ENCODE results near the gene CIDEC.
A peak's percentile ranks its signal among the peaks of the same experiment; 100 is the strongest.

The CIDEC gene

GRCh38 chr3:9914559-9915253 lies 34.7 kb upstream of the CIDEC start:
- Histone ChIP-seq H3K4me3 (peak overlapping the region; percentile 59), H3K9ac (ENCODE audit: insufficient read length) (no peak overlapping the region), H3K9me3 (ENCODE audit: low read depth, low read length) (no peaks in the 10 kb centered on the region), H3K36me3 (ENCODE audit: insufficient read depth, low read length) (no peaks in the 10 kb centered on the region), H3K27ac (no peak overlapping the region)
- no peak for DNase-seq (ENCODE audit: low read depth, low spot score)
- no peak for TF ChIP-seq POLR2AphosphoS5 (IDR thresholded peaks at IDR 0.05; ENCODE audit: borderline replicate concordance, low read depth, low read length)
- TF ChIP-seq EZH2 (IDR thresholded peaks at IDR 0.05) = no peak
- no peak for TF ChIP-seq FOXP2 (optimal IDR thresholded peaks at IDR 0.05; ENCODE audit: control extremely low read depth, extremely low read length, insufficient read depth)

GRCh38 chr3:9914011-9914410 lies 34.0 kb upstream of the CIDEC start:
- DNase-seq (ENCODE audit: low read depth, low spot score) = no peak
- H3K9ac ChIP-seq (ENCODE audit: insufficient read length) = no peak overlapping the region
- no peaks in the 10 kb centered on the region for H3K9me3 ChIP-seq (ENCODE audit: low read depth, low read length)
- no peak overlapping the region for H3K27ac ChIP-seq
- H3K4me3 ChIP-seq = no peak overlapping the region
- H3K36me3 ChIP-seq (ENCODE audit: insufficient read depth, low read length) = no peaks in the 10 kb centered on the region
- no peak for TF ChIP-seq EZH2 (IDR thresholded peaks at IDR 0.05)
- TF ChIP-seq FOXP2 (optimal IDR thresholded peaks at IDR 0.05; ENCODE audit: control extremely low read depth, extremely low read length, insufficient read depth) = no peak
- TF ChIP-seq POLR2AphosphoS5 (IDR thresholded peaks at IDR 0.05; ENCODE audit: borderline replicate concordance, low read depth, low read length) = no peak

- H3K4me3 ChIP-seq = no peak overlapping the region
- no peak overlapping the region for H3K27ac ChIP-seq
- no peak for DNase-seq (ENCODE audit: low read depth, low spot score)
- H3K9ac ChIP-seq (ENCODE audit: insufficient read length) = no peak overlapping the region
- H3K36me3 ChIP-seq (ENCODE audit: insufficient read depth, low read length) = no peaks in the 10 kb centered on the region
- TF ChIP-seq POLR2AphosphoS5 (IDR thresholded peaks at IDR 0.05; ENCODE audit: borderline replicate concordance, low read depth, low read length) (no peak), EZH2 (IDR thresholded peaks at IDR 0.05) (no peak), FOXP2 (optimal IDR thresholded peaks at IDR 0.05; ENCODE audit: control extremely low read depth, extremely low read length, insufficient read depth) (no peak)
- no peaks in the 10 kb centered on the region for H3K9me3 ChIP-seq (ENCODE audit: low read depth, low read length)
Measured at GRCh38 chr3:9913601-9914000, 33.5 kb upstream of the CIDEC start.

- Histone ChIP-seq H3K4me3 (no peak overlapping the region), H3K9me3 (ENCODE audit: low read depth, low read length) (no peaks in the 10 kb centered on the region), H3K36me3 (ENCODE audit: insufficient read depth, low read length) (no peaks in the 10 kb centered on the region), H3K9ac (ENCODE audit: insufficient read length) (no peak overlapping the region), H3K27ac (no peak overlapping the region)
- TF ChIP-seq EZH2 (IDR thresholded peaks at IDR 0.05) (no peak), POLR2AphosphoS5 (IDR thresholded peaks at IDR 0.05; ENCODE audit: borderline replicate concordance, low read depth, low read length) (no peak), FOXP2 (optimal IDR thresholded peaks at IDR 0.05; ENCODE audit: control extremely low read depth, extremely low read length, insufficient read depth) (no peak)
- no peak for DNase-seq (ENCODE audit: low read depth, low spot score)
Measured at GRCh38 chr3:9912294-9912935, 32.4 kb upstream of the CIDEC start.

- TF ChIP-seq POLR2AphosphoS5 (IDR thresholded peaks at IDR 0.05; ENCODE audit: borderline replicate concordance, low read depth, low read length) (no peak), FOXP2 (optimal IDR thresholded peaks at IDR 0.05; ENCODE audit: control extremely low read depth, extremely low read length, insufficient read depth) (no peak), EZH2 (IDR thresholded peaks at IDR 0.05) (no peak)
- no peak for DNase-seq (ENCODE audit: low read depth, low spot score)
- H3K36me3 ChIP-seq (ENCODE audit: insufficient read depth, low read length) = no peaks in the 10 kb centered on the region
- no peak overlapping the region for H3K4me3 ChIP-seq
- no peak overlapping the region for H3K9ac ChIP-seq (ENCODE audit: insufficient read length)
- H3K9me3 ChIP-seq (ENCODE audit: low read depth, low read length) = no peaks in the 10 kb centered on the region
- no peak overlapping the region for H3K27ac ChIP-seq
Measured at GRCh38 chr3:9911863-9912262, 31.8 kb upstream of the CIDEC start.

- no peak for DNase-seq (ENCODE audit: low read depth, low spot score)
- no peak overlapping the region for H3K4me3 ChIP-seq
- H3K9me3 ChIP-seq (ENCODE audit: low read depth, low read length) = no peaks in the 10 kb centered on the region
- no peak overlapping the region for H3K27ac ChIP-seq
- no peak overlapping the region for H3K9ac ChIP-seq (ENCODE audit: insufficient read length)
- TF ChIP-seq FOXP2 (optimal IDR thresholded peaks at IDR 0.05; ENCODE audit: control extremely low read depth, extremely low read length, insufficient read depth) = no peak
- TF ChIP-seq EZH2 (IDR thresholded peaks at IDR 0.05) = no peak
- TF ChIP-seq POLR2AphosphoS5 (IDR thresholded peaks at IDR 0.05; ENCODE audit: borderline replicate concordance, low read depth, low read length) = no peak
- H3K36me3 ChIP-seq (ENCODE audit: insufficient read depth, low read length) = no peaks in the 10 kb centered on the region
Measured at GRCh38 chr3:9909221-9910013, 29.4 kb upstream of the CIDEC start.

GRCh38 chr3:9908286-9908685 lies 28.2 kb upstream of the CIDEC start:
- no peak for TF ChIP-seq POLR2AphosphoS5 (IDR thresholded peaks at IDR 0.05; ENCODE audit: borderline replicate concordance, low read depth, low read length)
- no peak for TF ChIP-seq EZH2 (IDR thresholded peaks at IDR 0.05)
- no peak for TF ChIP-seq FOXP2 (optimal IDR thresholded peaks at IDR 0.05; ENCODE audit: control extremely low read depth, extremely low read length, insufficient read depth)
- Histone ChIP-seq H3K9me3 (ENCODE audit: low read depth, low read length) (no peaks in the 10 kb centered on the region), H3K36me3 (ENCODE audit: insufficient read depth, low read length) (no peaks in the 10 kb centered on the region), H3K9ac (ENCODE audit: insufficient read length) (no peak overlapping the region), H3K4me3 (no peak overlapping the region), H3K27ac (no peak overlapping the region)
- no peak for DNase-seq (ENCODE audit: low read depth, low spot score)

GRCh38 chr3:9906480-9906879 lies 26.4 kb upstream of the CIDEC start:
- DNase-seq (ENCODE audit: low read depth, low spot score) = no peak
- Histone ChIP-seq H3K4me3 (no peak overlapping the region), H3K27ac (no peak overlapping the region), H3K9ac (ENCODE audit: insufficient read length) (no peak overlapping the region), H3K36me3 (ENCODE audit: insufficient read depth, low read length) (no peaks in the 10 kb centered on the region), H3K9me3 (ENCODE audit: low read depth, low read length) (no peaks in the 10 kb centered on the region)
- TF ChIP-seq FOXP2 (optimal IDR thresholded peaks at IDR 0.05; ENCODE audit: control extremely low read depth, extremely low read length, insufficient read depth) (no peak), EZH2 (IDR thresholded peaks at IDR 0.05) (no peak), POLR2AphosphoS5 (IDR thresholded peaks at IDR 0.05; ENCODE audit: borderline replicate concordance, low read depth, low read length) (no peak)
